Measurements from ENCODE around the gene OSBPL2. TPM values are rescaled to one million over a fixed set of nuclear protein-coding genes. Genes with fewer than 3 reads are reported as not detected.

Gene OSBPL2
- total and polyA plus RNA-seq, 2 experiments from 2014 or later: 16.6 to 31.2 TPM

- no peak for ATAC-seq
- no peak overlapping the region for H3K4me3 Mint-ChIP-seq
Measured at GRCh38 chr20:62211216-62211615, 27.1 kb upstream of the OSBPL2 start.

More at GRCh38 chr20:62211216-62211615, 27.1 kb upstream of the OSBPL2 start:
- no peaks in the 10 kb centered on the region for H3K36me3 ChIP-seq (ENCODE audit: insufficient read depth)
- H3F3A ChIP-seq (replicated peaks; ENCODE audit: low read depth): no peaks in the 10 kb centered on the region
- Mint-ChIP-seq H3K4me1 (peaks cover 10% of the 10 kb centered on the region), H3K27me3 (ENCODE audit: insufficient read depth, low read depth, poor library complexity) (peaks cover 20% of the 10 kb centered on the region), H3K36me3 (ENCODE audit: low read depth) (no peaks in the 10 kb centered on the region), H3K9me3 (no peaks in the 10 kb centered on the region), H3K27ac (no peak overlapping the region)
- H3K4me3 ChIP-seq: no peak overlapping the region
- no peak for DNase-seq (ENCODE audit: low spot score)
- H3K27ac ChIP-seq (ENCODE audit: low read depth): no peak overlapping the region
- no peak for TF ChIP-seq ZNF462 (CRISPR knock-in tag; IDR thresholded peaks at IDR 0.05)
- H3K27me3 ChIP-seq (ENCODE audit: insufficient read depth): no peaks in the 10 kb centered on the region
- H2AFZ ChIP-seq: no peak overlapping the region
- no peak overlapping the region for H3K4me2 ChIP-seq
- no peaks in the 10 kb centered on the region for H3K9me2 ChIP-seq (ENCODE audit: insufficient read depth)
- no peaks in the 10 kb centered on the region; the same call in 1 of the 2 replicates for H4K20me1 ChIP-seq (replicated peaks; ENCODE audit: insufficient read depth)
- H3K4me1 ChIP-seq (ENCODE audit: insufficient read depth): no peaks in the 10 kb centered on the region; the same call in 1 of the 2 replicates
- no peaks in the 10 kb centered on the region for H3K79me2 ChIP-seq (replicated peaks; ENCODE audit: insufficient read depth)

All from GM23338 (cell line).